ENCODE data around the gene C1orf105.

C1orf105 gene

DNA sequence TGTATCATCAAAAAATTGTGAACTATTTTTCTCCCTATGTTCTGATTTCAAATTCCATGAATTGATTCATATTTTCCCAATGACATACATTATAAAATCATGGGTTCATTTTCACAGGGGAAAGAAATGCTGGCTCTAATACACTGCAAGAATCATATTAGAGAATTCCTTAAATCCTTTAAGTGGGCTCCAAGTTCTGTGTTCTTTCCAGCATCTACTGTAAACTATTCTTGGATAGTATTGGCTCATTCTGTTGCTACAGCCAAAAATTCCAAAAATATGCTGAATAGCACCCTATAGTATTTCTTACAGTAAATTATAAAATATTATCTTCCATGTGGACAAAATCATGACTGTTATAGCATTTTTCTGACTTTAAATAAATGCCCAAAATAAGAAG is 19.0 kb upstream of the C1orf105 start:
- Mint-ChIP-seq H3K36me3 (ENCODE audit: low read depth) (no peaks in the 10 kb centered on the region), H3K4me3 (no peak overlapping the region), H3K27me3 (ENCODE audit: low read depth, poor library complexity) (no peaks in the 10 kb centered on the region), H3K4me1 (peaks cover 31% of the 10 kb centered on the region), H3K27ac (no peak overlapping the region), H3K9me3 (no peaks in the 10 kb centered on the region)
- TF ChIP-seq, protein P1, sequence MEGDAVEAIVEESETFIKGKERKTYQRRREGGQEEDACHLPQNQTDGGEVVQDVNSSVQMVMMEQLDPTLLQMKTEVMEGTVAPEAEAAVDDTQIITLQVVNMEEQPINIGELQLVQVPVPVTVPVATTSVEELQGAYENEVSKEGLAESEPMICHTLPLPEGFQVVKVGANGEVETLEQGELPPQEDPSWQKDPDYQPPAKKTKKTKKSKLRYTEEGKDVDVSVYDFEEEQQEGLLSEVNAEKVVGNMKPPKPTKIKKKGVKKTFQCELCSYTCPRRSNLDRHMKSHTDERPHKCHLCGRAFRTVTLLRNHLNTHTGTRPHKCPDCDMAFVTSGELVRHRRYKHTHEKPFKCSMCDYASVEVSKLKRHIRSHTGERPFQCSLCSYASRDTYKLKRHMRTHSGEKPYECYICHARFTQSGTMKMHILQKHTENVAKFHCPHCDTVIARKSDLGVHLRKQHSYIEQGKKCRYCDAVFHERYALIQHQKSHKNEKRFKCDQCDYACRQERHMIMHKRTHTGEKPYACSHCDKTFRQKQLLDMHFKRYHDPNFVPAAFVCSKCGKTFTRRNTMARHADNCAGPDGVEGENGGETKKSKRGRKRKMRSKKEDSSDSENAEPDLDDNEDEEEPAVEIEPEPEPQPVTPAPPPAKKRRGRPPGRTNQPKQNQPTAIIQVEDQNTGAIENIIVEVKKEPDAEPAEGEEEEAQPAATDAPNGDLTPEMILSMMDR (IDR thresholded peaks at IDR 0.05): no peak
- no peak for DNase-seq

DNA sequence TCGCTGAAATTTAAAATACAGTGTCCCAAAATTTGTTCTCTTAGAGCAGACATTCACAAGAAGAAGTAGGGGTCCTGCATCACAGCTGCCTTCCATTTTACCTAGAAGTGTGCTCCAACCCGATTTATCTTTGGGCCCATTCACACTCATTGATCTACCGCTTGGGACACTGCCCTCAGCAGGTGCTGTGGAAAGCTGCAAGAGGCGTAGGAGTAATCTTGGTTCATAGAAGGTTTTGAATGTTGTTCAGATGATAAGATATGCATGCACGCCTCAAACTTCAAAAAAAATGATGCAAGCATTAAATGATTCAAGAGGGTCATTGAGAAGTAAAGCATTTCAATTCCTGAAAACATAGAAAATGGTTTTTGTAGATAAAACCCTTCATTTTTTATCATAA is 18.6 kb upstream of the C1orf105 start:
- no peaks in the 10 kb centered on the region for H3K36me3 Mint-ChIP-seq (ENCODE audit: low read depth)
- H3K27me3 Mint-ChIP-seq (ENCODE audit: low read depth, poor library complexity): no peaks in the 10 kb centered on the region
- no peak overlapping the region for H3K27ac Mint-ChIP-seq
- peaks cover 31% of the 10 kb centered on the region for H3K4me1 Mint-ChIP-seq
- no peaks in the 10 kb centered on the region for H3K9me3 Mint-ChIP-seq
- H3K4me3 Mint-ChIP-seq: no peak overlapping the region
- TF ChIP-seq, protein P1 (IDR thresholded peaks at IDR 0.05): peak; percentile 6
- DNase-seq: no peak

DNA sequence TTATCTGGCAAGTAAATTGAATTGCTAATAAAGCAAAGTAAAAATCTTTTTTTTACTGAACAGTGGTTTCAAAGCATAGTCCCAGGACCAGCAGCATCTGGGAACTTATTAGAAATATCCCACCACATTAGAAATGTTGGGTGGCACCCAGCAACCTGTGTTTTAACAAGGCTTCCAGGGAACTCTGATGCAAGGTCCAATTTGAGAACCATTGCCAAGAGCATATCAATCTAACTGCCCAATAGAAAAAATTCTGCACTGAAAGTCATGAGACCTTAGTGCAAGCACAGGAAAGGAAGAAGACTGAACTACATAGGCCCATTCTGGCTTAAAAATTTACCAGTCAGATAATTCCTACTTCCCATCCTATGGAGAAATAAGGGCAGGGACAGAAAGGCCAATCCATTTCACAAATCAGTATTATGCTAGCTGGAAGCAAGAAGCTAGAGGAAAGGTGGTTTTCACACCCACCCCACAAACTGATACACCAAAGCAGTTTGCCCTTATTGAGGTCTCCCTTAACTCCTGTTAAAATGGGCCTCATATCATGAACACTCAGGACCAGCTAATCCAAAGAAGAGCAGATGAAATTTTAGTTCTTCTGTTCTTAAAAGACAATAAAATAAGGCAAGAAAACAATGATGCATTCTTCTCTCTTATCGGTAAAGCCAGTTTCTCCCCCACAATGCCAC is 17.5 kb upstream of the C1orf105 start:
- H3K9me3 Mint-ChIP-seq: no peaks in the 10 kb centered on the region
- H3K27me3 Mint-ChIP-seq (ENCODE audit: low read depth, poor library complexity): no peaks in the 10 kb centered on the region
- no peak overlapping the region for H3K27ac Mint-ChIP-seq
- DNase-seq: no peak
- no peak overlapping the region for H3K4me3 Mint-ChIP-seq
- peaks cover 31% of the 10 kb centered on the region for H3K4me1 Mint-ChIP-seq
- TF ChIP-seq, protein P1 (IDR thresholded peaks at IDR 0.05): no peak
- H3K36me3 Mint-ChIP-seq (ENCODE audit: low read depth): no peaks in the 10 kb centered on the region

DNA sequence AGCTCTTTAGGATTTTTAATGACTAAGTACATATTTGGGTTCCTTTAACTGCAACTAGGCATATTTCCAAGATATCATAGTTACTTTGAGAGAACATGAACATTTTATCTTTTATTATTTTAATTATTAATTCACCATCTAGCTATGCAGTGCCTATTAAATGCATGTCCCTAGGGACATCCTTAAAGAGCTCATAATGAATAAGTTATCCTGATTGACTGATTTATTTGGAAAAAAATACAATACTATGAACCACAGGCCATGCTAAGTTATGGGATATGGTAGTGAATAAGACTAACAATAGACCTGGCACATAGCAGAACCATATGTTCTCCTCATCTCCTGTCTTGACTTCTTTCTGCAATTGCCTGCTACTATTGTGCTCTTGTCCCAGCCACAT is 16.4 kb upstream of the C1orf105 start:
- no peak for DNase-seq
- H3K4me3 Mint-ChIP-seq: no peak overlapping the region
- no peak overlapping the region for H3K27ac Mint-ChIP-seq
- no peaks in the 10 kb centered on the region for H3K9me3 Mint-ChIP-seq
- peaks cover 20% of the 10 kb centered on the region for H3K4me1 Mint-ChIP-seq
- H3K36me3 Mint-ChIP-seq (ENCODE audit: low read depth): no peaks in the 10 kb centered on the region
- H3K27me3 Mint-ChIP-seq (ENCODE audit: low read depth, poor library complexity): no peaks in the 10 kb centered on the region
- TF ChIP-seq, protein P1 (IDR thresholded peaks at IDR 0.05): no peak

DNA sequence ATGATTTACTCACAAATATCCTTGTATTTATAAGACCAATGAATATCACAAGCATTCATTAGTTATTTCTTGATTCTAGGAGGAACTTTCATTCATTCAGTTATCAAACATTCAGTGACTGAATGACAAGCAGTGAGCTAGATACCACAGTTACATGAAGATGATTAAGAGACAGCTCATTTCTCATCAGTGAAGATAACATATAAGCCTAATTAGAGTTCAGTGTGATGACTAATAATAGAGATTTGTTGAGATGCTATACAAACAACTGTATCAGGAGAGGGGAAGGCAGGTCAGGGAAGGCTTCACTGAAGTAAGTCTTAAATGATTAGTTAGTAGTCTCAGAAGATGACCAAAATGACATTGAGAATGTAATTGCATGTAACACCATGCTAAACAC is 14.6 kb upstream of the C1orf105 start:
- no peaks in the 10 kb centered on the region for H3K36me3 Mint-ChIP-seq (ENCODE audit: low read depth)

More for the DNA sequence above, 14.6 kb upstream of the C1orf105 start:
- H3K27ac Mint-ChIP-seq: no peak overlapping the region
- TF ChIP-seq, protein P1 (IDR thresholded peaks at IDR 0.05): no peak
- H3K4me3 Mint-ChIP-seq: no peak overlapping the region
- no peaks in the 10 kb centered on the region for H3K9me3 Mint-ChIP-seq
- H3K27me3 Mint-ChIP-seq (ENCODE audit: low read depth, poor library complexity): no peaks in the 10 kb centered on the region
- H3K4me1 Mint-ChIP-seq: peaks cover 2% of the 10 kb centered on the region
- no peak for DNase-seq

Data from nephron progenitor cell (in vitro differentiated cells).